Fibroblast of skin of left quadriceps (primary cell): ENCODE results near the gene TMEM151B.
A peak's percentile ranks its signal among the peaks of the same experiment; 100 is the strongest.
"Not testable (repeated sequence)": the region's sequence is repeated elsewhere in the genome, so short reads cannot be mapped to it uniquely, and the experiment has no call there.

Experiments
- DNase-seq, 2 experiments: peaks; one replicate each; pipeline ENCODE4 v3.0.0-alpha.2; 2013; ENCODE audit warnings: low read depth in 2 of 2

Gene TMEM151B

DNA sequence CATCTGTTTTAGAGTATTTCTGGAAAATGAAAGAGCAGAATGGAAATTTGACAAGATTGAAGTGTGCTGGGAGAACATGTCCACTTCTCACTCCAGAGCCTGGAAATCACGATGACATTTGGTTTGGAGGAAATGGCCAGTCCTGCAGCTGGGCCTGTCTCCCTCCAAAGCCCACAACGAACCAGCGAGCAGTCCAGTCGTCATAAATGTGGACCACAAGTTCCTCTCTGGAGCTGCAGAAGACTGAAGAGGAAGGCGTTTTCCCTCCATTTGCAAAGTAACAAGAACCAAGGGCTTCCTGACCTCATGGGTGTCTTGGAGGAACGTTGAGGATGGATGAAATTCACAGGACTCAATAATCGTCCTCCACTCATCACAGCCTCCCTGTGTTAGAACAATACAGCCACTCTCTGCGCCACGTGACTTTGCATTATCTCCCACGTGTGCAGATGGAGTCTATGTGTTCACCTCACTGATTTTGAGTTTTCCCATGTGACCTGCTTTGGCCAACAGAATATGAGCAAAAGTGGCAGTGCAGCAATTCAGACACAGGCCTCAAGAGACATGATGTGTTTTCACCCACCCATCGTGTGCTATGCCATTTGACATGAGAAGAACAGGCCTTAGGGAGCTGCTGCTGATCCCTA lies 63.1 kb downstream of the TMEM151B start:
- no peak for DNase-seq

- DNase-seq: no peak
Measured at GRCh38 chr6:44333942-44334341, 63.7 kb downstream of the TMEM151B start.

- DNase-seq: no peak
Measured at GRCh38 chr6:44335631-44336030, 65.4 kb downstream of the TMEM151B start.

GRCh38 chr6:44338228-44339122 lies 68.2 kb downstream of the TMEM151B start:
- peak; percentile 12 to 20 for DNase-seq

- DNase-seq: no peak
Measured at GRCh38 chr6:44339301-44339700, 69.1 kb downstream of the TMEM151B start.

- DNase-seq: no peak
Measured at GRCh38 chr6:44339763-44340625, 69.7 kb downstream of the TMEM151B start.

DNA sequence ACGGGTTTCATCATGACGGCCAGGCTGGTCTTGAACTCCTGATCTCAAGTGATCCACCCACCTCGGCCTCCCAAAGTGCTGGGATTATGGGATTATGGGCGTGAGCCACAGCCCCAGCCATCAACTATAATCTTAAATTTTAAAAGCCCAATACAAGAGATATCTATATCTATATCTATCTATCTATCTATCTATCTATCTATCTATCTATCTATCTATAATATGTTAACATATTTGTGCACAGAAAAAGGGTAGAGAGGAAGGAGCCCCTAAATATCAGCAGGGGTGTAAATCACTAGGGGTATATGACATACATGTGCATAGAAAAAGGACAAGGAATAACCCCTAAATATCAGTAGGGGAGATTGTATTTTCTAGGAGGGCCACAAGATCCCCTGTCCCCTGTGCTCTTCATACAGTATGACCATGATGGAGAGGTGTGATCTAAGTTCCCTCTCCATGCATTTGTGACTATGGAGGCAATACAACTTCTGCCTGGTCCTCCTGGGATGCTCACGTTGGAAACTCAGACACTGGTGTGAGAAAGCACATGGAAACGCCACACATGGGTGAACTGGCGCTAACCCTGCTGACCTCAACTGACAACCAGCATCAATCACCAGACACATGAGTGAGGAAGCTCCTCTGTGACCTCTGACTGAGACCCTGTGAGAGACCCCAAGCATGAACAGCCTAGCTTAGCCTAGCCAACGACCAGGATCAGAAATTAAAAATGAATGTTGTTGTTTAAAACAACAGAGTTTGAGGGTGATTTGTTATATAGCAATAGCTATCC lies 71.0 kb downstream of the TMEM151B start:
- DNase-seq: no peak

DNA sequence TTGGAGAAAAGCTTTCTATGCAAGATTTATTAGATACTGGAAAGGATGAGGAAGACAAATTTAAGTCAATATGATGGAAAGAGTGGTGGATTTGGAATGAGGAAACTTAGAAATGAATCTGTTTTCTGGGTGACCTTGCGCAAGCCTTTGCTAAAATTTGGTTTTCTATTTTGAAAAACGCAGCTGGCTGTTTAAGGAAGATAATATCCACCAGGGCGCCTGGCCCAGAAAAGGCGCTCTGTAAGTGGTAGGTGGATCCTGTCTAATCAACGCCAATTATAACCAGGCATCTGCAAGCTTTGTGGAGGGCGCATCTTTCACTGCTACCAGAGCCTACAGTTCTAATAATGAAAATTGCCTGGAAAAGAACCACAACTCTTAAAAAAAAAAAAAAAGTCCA lies 71.8 kb downstream of the TMEM151B start:
- DNase-seq: no peak

GRCh38 chr6:44342489-44342888 lies 72.2 kb downstream of the TMEM151B start, which contains the start of gene SPATS1:
Gene SPATS1, plus strand, starts transcription at chr6:44342650. Its CDS starts 446 bp downstream, at chr6:44343096.
- no peak for DNase-seq

DNA sequence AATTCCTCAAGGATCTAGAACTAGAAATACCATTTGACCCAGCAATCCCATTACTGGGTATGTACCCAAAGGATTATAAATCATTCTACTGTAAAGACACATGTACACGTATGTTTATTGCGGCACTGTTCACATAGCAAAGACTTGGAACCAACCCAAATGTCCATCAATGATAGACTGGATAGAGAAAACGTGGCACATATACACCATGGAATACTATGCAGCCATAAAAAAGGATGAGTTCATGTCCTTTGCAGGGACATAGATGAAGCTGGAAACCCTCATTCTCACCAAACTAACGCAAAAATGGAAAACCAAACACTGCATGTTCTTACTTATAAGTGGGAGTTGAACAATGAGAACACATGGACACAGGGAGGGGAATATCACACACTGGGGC lies 76.6 kb downstream of the TMEM151B start:
- not testable (repeated sequence) for DNase-seq

GRCh38 chr6:44349904-44350649 lies 79.8 kb downstream of the TMEM151B start:
- DNase-seq: no peak

DNA sequence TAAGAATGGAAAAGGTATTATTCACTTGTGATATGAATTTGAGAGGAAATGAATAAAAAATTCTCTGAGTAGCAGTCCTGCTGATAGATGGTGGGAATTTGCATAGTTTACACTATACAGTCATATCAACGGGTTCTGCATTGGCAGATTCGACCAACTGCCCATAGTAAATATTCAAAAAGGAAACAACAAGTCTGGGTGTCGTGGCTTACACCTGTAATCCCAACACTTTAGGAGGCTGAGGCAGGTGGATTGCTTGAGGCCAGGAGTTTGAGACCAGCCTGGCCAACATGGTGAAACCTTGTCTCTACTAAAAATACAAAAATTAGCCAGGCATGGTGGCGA lies 80.4 kb downstream of the TMEM151B start:
- not testable (repeated sequence) for DNase-seq

- DNase-seq: no peak
Measured at GRCh38 chr6:44352259-44352658, 82.0 kb downstream of the TMEM151B start.

DNA sequence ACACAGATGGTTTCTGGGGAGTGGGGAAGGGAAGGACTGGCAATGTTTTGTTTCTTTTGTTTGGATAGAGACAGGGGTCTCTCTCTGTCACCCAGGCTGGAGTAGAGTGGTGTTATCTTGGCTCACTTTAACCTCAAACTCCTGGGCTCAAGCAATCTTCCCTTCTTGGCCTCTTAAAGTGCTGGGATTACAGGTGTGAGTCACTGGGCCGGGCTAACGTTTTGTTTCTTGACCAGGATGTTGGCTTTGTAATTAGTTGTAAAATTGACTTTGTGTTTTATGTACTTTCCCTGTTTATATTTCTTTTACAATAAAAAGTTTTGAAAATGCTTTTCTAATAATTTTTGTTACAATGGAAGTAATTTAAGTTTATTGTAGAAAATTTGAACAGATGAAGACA lies 83.1 kb downstream of the TMEM151B start:
- no peak for DNase-seq

DNA sequence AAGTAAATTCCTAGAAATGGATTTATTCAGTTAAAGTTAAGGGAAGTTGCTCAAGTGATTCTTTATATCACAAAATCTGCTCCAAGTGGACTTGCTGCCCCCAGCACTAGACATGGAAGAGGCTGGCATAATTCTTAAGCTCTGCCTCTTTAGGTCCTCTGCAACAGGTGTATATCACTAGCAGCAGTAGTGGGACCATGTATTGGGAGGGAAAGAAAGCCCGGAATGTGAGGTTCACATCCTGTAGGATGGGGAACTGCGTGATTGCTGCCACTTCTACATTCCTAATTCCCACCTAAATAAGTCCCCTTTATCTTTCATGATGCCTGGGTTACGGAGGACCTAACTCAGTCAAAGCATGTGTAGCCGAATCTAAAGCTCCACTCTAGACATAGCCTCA lies 85.4 kb downstream of the TMEM151B start:
- no peak for DNase-seq

DNA sequence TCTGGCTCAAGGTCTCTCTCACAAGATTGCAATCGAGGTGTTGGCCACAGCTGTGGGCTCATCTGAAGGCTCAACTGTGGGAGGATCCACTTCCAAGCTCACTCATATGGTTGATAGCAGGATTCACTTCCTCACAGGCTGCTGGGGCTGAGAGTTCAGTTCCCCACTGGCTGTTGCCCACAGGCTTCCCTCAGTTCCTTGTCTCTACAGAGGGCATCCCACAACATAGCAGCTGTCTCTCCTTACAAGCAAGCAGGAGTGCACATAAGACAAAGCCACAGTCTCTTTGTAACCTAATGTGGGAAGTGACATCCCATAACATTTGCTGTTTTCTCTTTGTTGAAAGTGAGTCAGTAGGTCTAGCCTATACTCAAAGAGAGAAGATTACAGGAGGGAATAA lies 86.2 kb downstream of the TMEM151B start:
- DNase-seq: no peak
